Kidney (tissue), 22 donors: ENCODE data around the gene VASH2. TPM values are rescaled to one million over a fixed set of nuclear protein-coding genes. Genes with fewer than 3 reads are reported as not detected.

Source experiments
- DNase-seq, 5 donors: peaks; one replicate each; pipeline ENCODE4 v3.0.0-alpha.2; 2013 to 2020
- FAIRE-seq: peaks from 2 replicates; lab custom pipeline; 2012; peaks lifted over from hg19 to GRCh38; lab: Jason Lieb, UNC
- H3K27ac ChIP-seq, 2 donors: one replicate each; pipeline ENCODE4 v1.7.0; 2013; ENCODE audit warnings: low read depth in 2 of 2, low read length in 2 of 2, inconsistent platforms in 1 of 2
- H3K27me3 ChIP-seq: one replicate; pipeline ENCODE4 v1.7.1; 2013; ENCODE audit warnings: low read length, inconsistent platforms; ENCODE audit not compliant: control insufficient read depth, insufficient read depth
- H3K36me3 ChIP-seq, 3 donors: one replicate each; pipeline versions ENCODE4 v1.7.0 to v1.7.1; 2013; ENCODE audit warnings: low read length in 3 of 3, control low read depth in 1 of 3, inconsistent platforms in 1 of 3; ENCODE audit not compliant: insufficient read depth in 3 of 3, control insufficient read depth in 2 of 3
- H3K4me1 ChIP-seq, 3 donors: one replicate each; pipeline versions ENCODE4 v1.7.0 to v1.7.1; 2013; ENCODE audit warnings: low read length in 3 of 3, inconsistent platforms in 1 of 3, low read depth in 1 of 3; ENCODE audit not compliant: control insufficient read depth in 2 of 3, insufficient read depth in 2 of 3
- H3K4me3 ChIP-seq, 3 donors: one replicate each; pipeline versions ENCODE4 v1.7.0 to v1.8.1; 2013; ENCODE audit warnings: low read length in 3 of 3, control low read depth in 1 of 3, inconsistent platforms in 1 of 3
- H3K9ac ChIP-seq, 3 donors: one replicate each; pipeline versions ENCODE4 v1.7.0 to v1.7.1; 2013; ENCODE audit warnings: low read length in 3 of 3, control low read depth in 1 of 3, inconsistent platforms in 1 of 3
- H3K9me3 ChIP-seq, 3 donors: one replicate each; pipeline versions ENCODE4 v1.7.0 to v1.7.1; 2013; ENCODE audit warnings: low read length in 3 of 3, control low read depth in 1 of 3, inconsistent platforms in 1 of 3; ENCODE audit not compliant: control insufficient read depth in 2 of 3, insufficient read depth in 1 of 3
- CTCF ChIP-seq: IDR thresholded peaks from 3 replicates; pipeline ENCODE4 v1.5.1; 2012; ENCODE audit warnings: mild to moderate bottlenecking, moderate library complexity, borderline replicate concordance; ENCODE audit not compliant: insufficient read depth; ENCODE audit errors: extremely low read depth
- intact Hi-C: fragments of 100-400 bp; cut with DNase I; formaldehyde crosslinking; loops from one replicate; pipeline ENCODE4 v1.11.1; 2022
- long read RNA-seq, 10 donors: library from polyadenylated mRNA in 1 of 10; unstranded in 1 of 10; transcript quantifications; one replicate each; pipeline ENCODE4 v2.0.0 and lab custom pipeline, GENCODE V29; 2021 to 2026
- polyA plus RNA-seq: library from polyadenylated mRNA; stranded (reverse); fragments of 350-450 nt; fragmentation: Illumina TruSeq; extraction: RNeasy Lipid Tissue Mini Kit (QIAGEN cat#74804); gene quantifications from one replicate; pipeline ENCODE4 v1.2.3, GENCODE V29; 2014; ENCODE audit warnings: low read depth, low replicate concordance; ENCODE audit not compliant: insufficient read depth
- total RNA-seq: library from RNA; stranded (reverse); fragmentation: NEBNext Ultra II Directional; extraction: Animal tissue kit (Norgen Biotek cat#: 25700); gene quantifications from one replicate; pipeline ENCODE4 v1.2.1, GENCODE V29; 2021
- donor health status: control.
- donor health status: control.
- donor health status: control.
- donor health status: control.
- donor health status: control.
- donor health status: DM: yes; HTN: yes; CAD: no.
- donor health status: Normal renal cell carcinoma (clear cell type).

The VASH2 gene
- 0.57 TPM for total RNA-seq
- not detected for polyA plus RNA-seq
- long read RNA-seq, donor 1: 0 reads
- long read RNA-seq, donor 2, partial matches to known transcripts: 0 of 1 reads
- long read RNA-seq, donor 2, other reads (novel, unspliced or antisense): 0 of 1 reads
- long read RNA-seq, donor 3, partial matches to known transcripts: 0 of 1 reads
- long read RNA-seq, donor 3, other reads (novel, unspliced or antisense): 0 of 1 reads
- long read RNA-seq, donor 4, partial matches to known transcripts: 0 of 1 reads
- long read RNA-seq, donor 4, other reads (novel, unspliced or antisense): 0 of 1 reads
- long read RNA-seq, donor 5: 0 reads
- long read RNA-seq, donor 6: 0 reads
- long read RNA-seq, donor 7, partial matches to known transcripts: 0 of 1 reads
- long read RNA-seq, donor 7, other reads (novel, unspliced or antisense): 1 of 1 reads
- long read RNA-seq, donor 8, partial matches to known transcripts: 11 of 12 reads
- long read RNA-seq, donor 8, other reads (novel, unspliced or antisense): 0 of 12 reads
- long read RNA-seq, donor 9: 0 reads
- long read RNA-seq, donor 10, partial matches to known transcripts: 0 of 2 reads
- long read RNA-seq, donor 10, other reads (novel, unspliced or antisense): 0 of 2 reads

- peak within 1 kb of the TSS; percentile 61 to 74 (median 66) for H3K4me3 ChIP-seq
- FAIRE-seq: no peak
- H3K4me1 ChIP-seq: peaks cover 0 to 11% (median 4%) of the 10 kb centered on the region in 3 donors
- intact Hi-C loops: no loop called here
- H3K27me3 ChIP-seq: no peaks in the 10 kb centered on the region
- H3K36me3 ChIP-seq: no peaks in the 10 kb centered on the region
- H3K9ac ChIP-seq: peak within 1 kb of the TSS; percentile 34 to 58 (median 45)
- TF ChIP-seq CTCF: no peak
- no peak within 1 kb of the TSS for H3K27ac ChIP-seq
- DNase-seq: peak; percentile 93 to 98 (median 93)
- no peaks in the 10 kb centered on the region for H3K9me3 ChIP-seq
These were observed at the start of gene VASH2 for GRCh38 chr1:212950243-212951125. TSS of gene VASH2 (plus strand) at chr1:212950541. CDS start at chr1:212951543, 1,002 bp downstream.

GRCh38 chr1:212901290-212901689, 49.1 kb upstream of the VASH2 start:
- peaks cover 1 to 4% (median 3%) of the 10 kb centered on the region in 3 donors for H3K36me3 ChIP-seq
- no peak for DNase-seq
- H3K9ac ChIP-seq: no peak overlapping the region
- H3K27me3 ChIP-seq: no peaks in the 10 kb centered on the region
- no peak for FAIRE-seq
- intact Hi-C loops: no loop called here
- peaks cover 0 to 10% (median 0%) of the 10 kb centered on the region in 3 donors for H3K9me3 ChIP-seq
- no peak overlapping the region for H3K27ac ChIP-seq
- H3K4me3 ChIP-seq: no peak overlapping the region
- H3K4me1 ChIP-seq: no peaks in the 10 kb centered on the region
- no peak for TF ChIP-seq CTCF

GRCh38 chr1:212902054-212902453, 48.3 kb upstream of the VASH2 start:
- peaks cover 0 to 10% (median 0%) of the 10 kb centered on the region in 3 donors for H3K9me3 ChIP-seq
- intact Hi-C loops: no loop called here
- TF ChIP-seq CTCF: no peak
- FAIRE-seq (no peak), DNase-seq (no peak)
- no peak overlapping the region for H3K27ac ChIP-seq
- no peaks in the 10 kb centered on the region for H3K4me1 ChIP-seq
- H3K9ac ChIP-seq: no peak overlapping the region
- no peaks in the 10 kb centered on the region for H3K27me3 ChIP-seq
- H3K4me3 ChIP-seq: no peak overlapping the region
- peaks cover 0 to 4% (median 3%) of the 10 kb centered on the region in 3 donors for H3K36me3 ChIP-seq
